HEK293 (cell line): ENCODE results near the gene LAMA5.

Experiments
- CTCF ChIA-PET: fragments of 350-600 bp; formaldehyde crosslinking; extraction: SDS; loops from one replicate; lab custom pipeline; 2021; ENCODE audit warnings: antibody characterized with exemption; lab: Yijun Ruan, JAX
- POLR2A ChIA-PET: fragments of 300-600 bp; formaldehyde crosslinking; extraction: SDS; loops from one replicate; lab custom pipeline; 2020; ENCODE audit warnings: antibody characterized with exemption, inconsistent platforms; lab: Yijun Ruan, JAX
- H3K27ac ChIP-seq: fragments of 200-500 bp; sonication (Bioruptor generic); 2 replicates; pipeline ENCODE4 v1.5.1; 2014; ENCODE audit warnings: low read depth, low read length, control low read depth, inconsistent platforms; ENCODE audit errors: extremely low read depth
- H3K36me3 ChIP-seq, 2 experiments: fragments of 200-500 bp in 1 of 2; sonication (Bioruptor generic) in 1 of 2; 1 replicate in 1 of 2; 2 replicates in 1 of 2; pipeline ENCODE4 v1.5.1; 2014 to 2017; ENCODE audit warnings: inconsistent platforms in 2 of 2, low read length in 2 of 2; ENCODE audit not compliant: control insufficient read depth in 2 of 2, insufficient read depth in 1 of 2
- H3K4me1 ChIP-seq: fragments of 200-500 bp; sonication (Bioruptor generic); 2 replicates; pipeline ENCODE4 v1.5.1; 2014; ENCODE audit warnings: mild to moderate bottlenecking, low read length, inconsistent platforms; ENCODE audit not compliant: control insufficient read depth, insufficient read depth
- H3K4me3 ChIP-seq: 2 replicates; pipeline ENCODE4 v1.5.1; 2011; ENCODE audit warnings: low read depth, mild to moderate bottlenecking, control low read depth, low read length, moderate library complexity
- H3K9me3 ChIP-seq: fragments of 200-500 bp; sonication (Bioruptor generic); 2 replicates; pipeline ENCODE4 v1.5.1; 2014; ENCODE audit warnings: low read depth, low read length, inconsistent platforms; ENCODE audit not compliant: control insufficient read depth, insufficient read depth
- FEZF1 ChIP-seq: fragments of 450-650 bp; formaldehyde crosslinking; IDR thresholded peaks from 2 replicates; pipeline ENCODE4 v1.5.1; 2016; ENCODE audit warnings: missing biosample characterization, missing genetic modification characterization
- SP7 ChIP-seq: fragments of 450-650 bp; formaldehyde crosslinking; IDR thresholded peaks from 2 replicates; pipeline ENCODE4 v1.5.1; 2016; ENCODE audit warnings: missing biosample characterization, missing genetic modification characterization
- ZBTB20 ChIP-seq: fragments of 450-650 bp; formaldehyde crosslinking; IDR thresholded peaks from 2 replicates; pipeline ENCODE4 v1.5.1; 2016; ENCODE audit warnings: missing biosample characterization, missing genetic modification characterization
- ZBTB8A ChIP-seq: fragments of 450-650 bp; formaldehyde crosslinking; IDR thresholded peaks from 2 replicates; pipeline ENCODE4 v1.5.1; 2016; ENCODE audit warnings: missing biosample characterization, missing genetic modification characterization
- ZNF324 ChIP-seq: fragments of 450-650 bp; formaldehyde crosslinking; IDR thresholded peaks from 2 replicates; pipeline ENCODE4 v1.5.1; 2016; ENCODE audit warnings: missing biosample characterization, missing genetic modification characterization
- ZNF366 ChIP-seq: fragments of 450-650 bp; formaldehyde crosslinking; conservative IDR thresholded peaks from 2 replicates; pipeline ENCODE4 v1.5.1; 2016; ENCODE audit warnings: missing biosample characterization, missing genetic modification characterization
- ZNF423 ChIP-seq: fragments of 450-650 bp; formaldehyde crosslinking; IDR thresholded peaks from 2 replicates; pipeline ENCODE4 v1.5.1; 2016; ENCODE audit warnings: missing biosample characterization, missing genetic modification characterization
- ZNF747 ChIP-seq: fragments of 450-650 bp; formaldehyde crosslinking; IDR thresholded peaks from 2 replicates; pipeline ENCODE4 v1.5.1; 2016; ENCODE audit warnings: missing biosample characterization, missing genetic modification characterization
- ZNF76 ChIP-seq: fragments of 450-650 bp; formaldehyde crosslinking; IDR thresholded peaks from 2 replicates; pipeline ENCODE4; 2016; ENCODE audit warnings: low read depth, missing biosample characterization, missing genetic modification characterization, borderline replicate concordance
- TF ChIP-seq, protein P1 (sequence below): fragments of 450-650 bp; formaldehyde crosslinking; IDR thresholded peaks from 2 replicates; pipeline ENCODE4 v1.5.1; 2016; ENCODE audit warnings: missing biosample characterization, missing genetic modification characterization
- TF ChIP-seq, protein P2 (sequence below): fragments of 450-650 bp; formaldehyde crosslinking; conservative IDR thresholded peaks from 2 replicates; pipeline ENCODE4 v1.5.1; 2016; ENCODE audit warnings: low read depth, missing biosample characterization, missing genetic modification characterization
- TF ChIP-seq, protein P3 (sequence below): fragments of 450-650 bp; formaldehyde crosslinking; optimal IDR thresholded peaks from 2 replicates; pipeline ENCODE3; 2016; ENCODE audit warnings: missing biosample characterization, mild to moderate bottlenecking, missing genetic modification characterization
- TF ChIP-seq, protein P4 (sequence below): fragments of 450-650 bp; formaldehyde crosslinking; IDR thresholded peaks from 2 replicates; pipeline ENCODE4 v1.5.1; 2016; ENCODE audit warnings: missing biosample characterization, missing genetic modification characterization
- TF ChIP-seq, protein P5 (sequence below): fragments of 450-650 bp; formaldehyde crosslinking; IDR thresholded peaks from 2 replicates; pipeline ENCODE4 v1.5.1; 2016; ENCODE audit warnings: missing biosample characterization, missing genetic modification characterization
- TF ChIP-seq, protein P6 (sequence below): fragments of 450-650 bp; formaldehyde crosslinking; IDR thresholded peaks from 2 replicates; pipeline ENCODE4 v1.5.1; 2017; ENCODE audit warnings: missing biosample characterization, mild to moderate bottlenecking, missing genetic modification characterization, moderate library complexity

Gene LAMA5

DNA sequence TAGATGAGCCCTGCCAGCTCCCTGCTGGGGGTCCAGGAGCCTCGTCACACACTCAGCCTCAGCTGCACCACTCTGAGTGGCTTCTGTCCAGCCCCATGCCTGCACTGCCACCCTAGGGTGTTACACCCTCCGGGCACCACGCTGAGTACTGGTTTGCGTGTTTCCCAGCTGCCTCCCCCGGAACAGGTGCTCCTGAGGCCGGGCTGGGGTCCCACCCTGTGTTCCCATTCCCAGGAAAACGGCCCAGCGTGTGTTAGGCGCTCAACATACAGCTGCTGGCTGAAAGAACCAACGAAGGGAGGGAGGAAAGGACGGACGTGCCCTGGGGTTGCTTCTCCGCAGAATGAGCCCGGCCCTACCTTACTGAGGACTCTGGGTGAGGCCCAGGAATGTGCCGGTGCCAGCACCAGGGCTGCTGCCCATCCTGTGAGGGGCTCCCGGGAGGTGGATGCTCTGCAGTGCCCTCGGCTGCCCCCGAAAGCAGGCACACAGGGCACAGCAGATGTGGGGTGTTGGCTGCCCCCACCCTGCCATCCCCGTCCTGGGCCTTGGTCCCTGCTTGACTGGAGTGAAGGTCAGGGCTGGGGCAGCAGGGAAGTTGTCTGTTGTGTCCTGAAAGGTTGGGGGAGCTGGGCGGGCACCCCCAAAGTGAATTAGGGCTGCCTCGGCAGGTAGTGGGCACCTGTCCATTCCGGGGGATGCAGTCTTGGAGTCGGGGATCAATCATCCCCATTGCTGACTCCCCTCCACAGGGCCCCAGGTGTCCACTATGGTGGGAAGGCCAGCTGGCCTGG is 16.3 kb downstream of the LAMA5 start:
- CTCF ChIA-PET, result interaction anchor here (0.9 to 1.4 kb wide), 3 partner anchors 12 to 32 kb away, joined by 4 to 7 read pairs (median 7); no protein-coding TSS in a partner anchor
- POLR2A ChIA-PET, result interaction anchor here (0.7 to 2.2 kb wide), 8 partner anchors 10 to 49 kb away, joined by 3 to 17 read pairs (median 6); partner anchors contain the start of genes LAMA5 and RPS21
- H3K4me1 ChIP-seq, result peaks cover 6% of the 10 kb centered on the region
- H3K36me3 ChIP-seq, result peaks cover 0 to 63% of the 10 kb centered on the region in 2 experiments; a peak in 1 of 3 replicates
- H3K27ac ChIP-seq, result no peak overlapping the region
- TF ChIP-seq ZNF747, result no peak
- TF ChIP-seq SP7 (tag by site-specific recombination), result no peak
- TF ChIP-seq, protein P1, sequence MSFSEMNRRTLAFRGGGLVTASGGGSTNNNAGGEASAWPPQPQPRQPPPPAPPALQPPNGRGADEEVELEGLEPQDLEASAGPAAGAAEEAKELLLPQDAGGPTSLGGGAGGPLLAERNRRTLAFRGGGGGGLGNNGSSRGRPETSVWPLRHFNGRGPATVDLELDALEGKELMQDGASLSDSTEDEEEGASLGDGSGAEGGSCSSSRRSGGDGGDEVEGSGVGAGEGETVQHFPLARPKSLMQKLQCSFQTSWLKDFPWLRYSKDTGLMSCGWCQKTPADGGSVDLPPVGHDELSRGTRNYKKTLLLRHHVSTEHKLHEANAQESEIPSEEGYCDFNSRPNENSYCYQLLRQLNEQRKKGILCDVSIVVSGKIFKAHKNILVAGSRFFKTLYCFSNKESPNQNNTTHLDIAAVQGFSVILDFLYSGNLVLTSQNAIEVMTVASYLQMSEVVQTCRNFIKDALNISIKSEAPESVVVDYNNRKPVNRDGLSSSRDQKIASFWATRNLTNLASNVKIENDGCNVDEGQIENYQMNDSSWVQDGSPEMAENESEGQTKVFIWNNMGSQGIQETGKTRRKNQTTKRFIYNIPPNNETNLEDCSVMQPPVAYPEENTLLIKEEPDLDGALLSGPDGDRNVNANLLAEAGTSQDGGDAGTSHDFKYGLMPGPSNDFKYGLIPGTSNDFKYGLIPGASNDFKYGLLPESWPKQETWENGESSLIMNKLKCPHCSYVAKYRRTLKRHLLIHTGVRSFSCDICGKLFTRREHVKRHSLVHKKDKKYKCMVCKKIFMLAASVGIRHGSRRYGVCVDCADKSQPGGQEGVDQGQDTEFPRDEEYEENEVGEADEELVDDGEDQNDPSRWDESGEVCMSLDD (tag by site-specific recombination), result 0 out of 2 replicates have a peak, but pooled peaks have one; percentile 0
- 0 out of 2 replicates have a peak, but pooled peaks have one; percentile 22 for TF ChIP-seq ZBTB20 (tag by site-specific recombination)
- TF ChIP-seq, protein P2, sequence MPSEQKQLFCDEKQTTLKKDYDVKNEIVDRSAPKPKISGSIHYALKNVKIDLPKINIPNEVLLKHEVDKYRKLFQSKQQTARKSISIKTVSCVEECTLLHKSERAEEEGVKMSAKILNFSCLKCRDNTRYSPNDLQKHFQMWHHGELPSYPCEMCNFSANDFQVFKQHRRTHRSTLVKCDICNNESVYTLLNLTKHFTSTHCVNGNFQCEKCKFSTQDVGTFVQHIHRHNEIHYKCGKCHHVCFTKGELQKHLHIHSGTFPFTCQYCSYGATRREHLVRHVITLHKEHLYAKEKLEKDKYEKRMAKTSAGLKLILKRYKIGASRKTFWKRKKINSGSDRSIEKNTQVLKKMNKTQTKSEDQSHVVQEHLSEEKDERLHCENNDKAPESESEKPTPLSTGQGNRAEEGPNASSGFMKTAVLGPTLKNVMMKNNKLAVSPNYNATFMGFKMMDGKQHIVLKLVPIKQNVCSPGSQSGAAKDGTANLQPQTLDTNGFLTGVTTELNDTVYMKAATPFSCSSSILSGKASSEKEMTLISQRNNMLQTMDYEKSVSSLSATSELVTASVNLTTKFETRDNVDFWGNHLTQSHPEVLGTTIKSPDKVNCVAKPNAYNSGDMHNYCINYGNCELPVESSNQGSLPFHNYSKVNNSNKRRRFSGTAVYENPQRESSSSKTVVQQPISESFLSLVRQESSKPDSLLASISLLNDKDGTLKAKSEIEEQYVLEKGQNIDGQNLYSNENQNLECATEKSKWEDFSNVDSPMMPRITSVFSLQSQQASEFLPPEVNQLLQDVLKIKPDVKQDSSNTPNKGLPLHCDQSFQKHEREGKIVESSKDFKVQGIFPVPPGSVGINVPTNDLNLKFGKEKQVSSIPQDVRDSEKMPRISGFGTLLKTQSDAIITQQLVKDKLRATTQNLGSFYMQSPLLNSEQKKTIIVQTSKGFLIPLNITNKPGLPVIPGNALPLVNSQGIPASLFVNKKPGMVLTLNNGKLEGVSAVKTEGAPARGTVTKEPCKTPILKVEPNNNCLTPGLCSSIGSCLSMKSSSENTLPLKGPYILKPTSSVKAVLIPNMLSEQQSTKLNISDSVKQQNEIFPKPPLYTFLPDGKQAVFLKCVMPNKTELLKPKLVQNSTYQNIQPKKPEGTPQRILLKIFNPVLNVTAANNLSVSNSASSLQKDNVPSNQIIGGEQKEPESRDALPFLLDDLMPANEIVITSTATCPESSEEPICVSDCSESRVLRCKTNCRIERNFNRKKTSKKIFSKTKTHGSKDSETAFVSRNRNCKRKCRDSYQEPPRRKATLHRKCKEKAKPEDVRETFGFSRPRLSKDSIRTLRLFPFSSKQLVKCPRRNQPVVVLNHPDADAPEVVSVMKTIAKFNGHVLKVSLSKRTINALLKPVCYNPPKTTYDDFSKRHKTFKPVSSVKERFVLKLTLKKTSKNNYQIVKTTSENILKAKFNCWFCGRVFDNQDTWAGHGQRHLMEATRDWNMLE (tag by site-specific recombination), result no peak
- peak; percentile 66; the same call in 1 of the 2 replicates for TF ChIP-seq ZNF423
- TF ChIP-seq ZBTB8A (tag by site-specific recombination), result 0 out of 2 replicates have a peak, but pooled peaks have one; percentile 34
- TF ChIP-seq, protein P3, sequence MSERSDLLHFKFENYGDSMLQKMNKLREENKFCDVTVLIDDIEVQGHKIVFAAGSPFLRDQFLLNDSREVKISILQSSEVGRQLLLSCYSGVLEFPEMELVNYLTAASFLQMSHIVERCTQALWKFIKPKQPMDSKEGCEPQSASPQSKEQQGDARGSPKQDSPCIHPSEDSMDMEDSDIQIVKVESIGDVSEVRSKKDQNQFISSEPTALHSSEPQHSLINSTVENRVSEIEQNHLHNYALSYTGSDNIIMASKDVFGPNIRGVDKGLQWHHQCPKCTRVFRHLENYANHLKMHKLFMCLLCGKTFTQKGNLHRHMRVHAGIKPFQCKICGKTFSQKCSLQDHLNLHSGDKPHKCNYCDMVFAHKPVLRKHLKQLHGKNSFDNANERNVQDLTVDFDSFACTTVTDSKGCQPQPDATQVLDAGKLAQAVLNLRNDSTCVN (tag by site-specific recombination), result peak; percentile 1
- H3K4me3 ChIP-seq, result no peak overlapping the region
- no peaks in the 10 kb centered on the region for H3K9me3 ChIP-seq

DNA sequence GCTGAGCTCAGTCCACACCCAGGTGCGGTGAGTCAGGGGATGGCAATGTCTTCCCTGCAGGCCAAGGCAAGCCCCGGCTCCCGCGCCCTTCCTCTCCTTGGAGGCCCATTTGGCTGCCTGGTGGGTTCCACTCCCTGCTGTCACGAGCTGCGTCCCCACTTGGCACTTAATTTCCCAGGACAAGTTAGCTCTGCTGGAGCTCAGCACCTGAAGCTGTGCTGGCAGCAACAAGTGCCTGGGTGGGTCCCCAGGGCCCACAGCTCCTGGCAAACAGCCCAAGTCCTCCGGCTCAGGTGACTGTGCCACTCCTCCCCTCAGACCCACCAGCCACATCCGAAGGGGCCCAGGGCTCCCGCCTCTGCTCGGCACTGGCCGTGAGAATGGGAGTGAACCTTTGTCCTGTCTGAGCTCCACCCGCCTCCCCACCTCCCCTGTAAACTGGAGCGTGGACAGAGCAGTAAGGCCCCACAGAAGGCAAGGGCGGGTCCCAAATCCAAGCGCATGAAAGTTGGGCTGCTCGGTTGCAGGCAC is 16.9 kb downstream of the LAMA5 start:
- no peak overlapping the region for H3K27ac ChIP-seq
- CTCF ChIA-PET, result interaction anchor here (0.8 to 1.4 kb wide), 4 partner anchors 11 to 33 kb away, joined by 3 to 7 read pairs (median 6); no protein-coding TSS in a partner anchor
- H3K36me3 ChIP-seq, result peaks cover 0 to 67% of the 10 kb centered on the region in 2 experiments; a peak in 2 of 3 replicates
- TF ChIP-seq ZNF324 (no peak), FEZF1 (tag by site-specific recombination) (0 out of 2 replicates have a peak, but pooled peaks have one; percentile 9), ZNF76 (tag by site-specific recombination) (0 out of 2 replicates have a peak, but pooled peaks have one; percentile 11), SP7 (tag by site-specific recombination) (peak; percentile 40; the same call in 1 of the 2 replicates), ZNF366 (0 out of 2 replicates have a peak, but pooled peaks have one; percentile 18)
- TF ChIP-seq, protein P4, sequence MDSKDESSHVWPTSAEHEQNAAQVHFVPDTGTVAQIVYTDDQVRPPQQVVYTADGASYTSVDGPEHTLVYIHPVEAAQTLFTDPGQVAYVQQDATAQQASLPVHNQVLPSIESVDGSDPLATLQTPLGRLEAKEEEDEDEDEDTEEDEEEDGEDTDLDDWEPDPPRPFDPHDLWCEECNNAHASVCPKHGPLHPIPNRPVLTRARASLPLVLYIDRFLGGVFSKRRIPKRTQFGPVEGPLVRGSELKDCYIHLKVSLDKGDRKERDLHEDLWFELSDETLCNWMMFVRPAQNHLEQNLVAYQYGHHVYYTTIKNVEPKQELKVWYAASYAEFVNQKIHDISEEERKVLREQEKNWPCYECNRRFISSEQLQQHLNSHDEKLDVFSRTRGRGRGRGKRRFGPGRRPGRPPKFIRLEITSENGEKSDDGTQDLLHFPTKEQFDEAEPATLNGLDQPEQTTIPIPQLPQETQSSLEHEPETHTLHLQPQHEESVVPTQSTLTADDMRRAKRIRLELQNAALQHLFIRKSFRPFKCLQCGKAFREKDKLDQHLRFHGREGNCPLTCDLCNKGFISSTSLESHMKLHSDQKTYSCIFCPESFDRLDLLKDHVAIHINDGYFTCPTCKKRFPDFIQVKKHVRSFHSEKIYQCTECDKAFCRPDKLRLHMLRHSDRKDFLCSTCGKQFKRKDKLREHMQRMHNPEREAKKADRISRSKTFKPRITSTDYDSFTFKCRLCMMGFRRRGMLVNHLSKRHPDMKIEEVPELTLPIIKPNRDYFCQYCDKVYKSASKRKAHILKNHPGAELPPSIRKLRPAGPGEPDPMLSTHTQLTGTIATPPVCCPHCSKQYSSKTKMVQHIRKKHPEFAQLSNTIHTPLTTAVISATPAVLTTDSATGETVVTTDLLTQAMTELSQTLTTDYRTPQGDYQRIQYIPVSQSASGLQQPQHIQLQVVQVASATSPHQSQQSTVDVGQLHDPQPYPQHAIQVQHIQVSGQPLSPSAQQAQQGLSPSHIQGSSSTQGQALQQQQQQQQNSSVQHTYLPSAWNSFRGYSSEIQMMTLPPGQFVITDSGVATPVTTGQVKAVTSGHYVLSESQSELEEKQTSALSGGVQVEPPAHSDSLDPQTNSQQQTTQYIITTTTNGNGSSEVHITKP (tag by site-specific recombination), result 0 out of 2 replicates have a peak, but pooled peaks have one; percentile 33
- TF ChIP-seq, protein P5, sequence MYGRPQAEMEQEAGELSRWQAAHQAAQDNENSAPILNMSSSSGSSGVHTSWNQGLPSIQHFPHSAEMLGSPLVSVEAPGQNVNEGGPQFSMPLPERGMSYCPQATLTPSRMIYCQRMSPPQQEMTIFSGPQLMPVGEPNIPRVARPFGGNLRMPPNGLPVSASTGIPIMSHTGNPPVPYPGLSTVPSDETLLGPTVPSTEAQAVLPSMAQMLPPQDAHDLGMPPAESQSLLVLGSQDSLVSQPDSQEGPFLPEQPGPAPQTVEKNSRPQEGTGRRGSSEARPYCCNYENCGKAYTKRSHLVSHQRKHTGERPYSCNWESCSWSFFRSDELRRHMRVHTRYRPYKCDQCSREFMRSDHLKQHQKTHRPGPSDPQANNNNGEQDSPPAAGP, result peak; percentile 95
- TF ChIP-seq, protein P6, sequence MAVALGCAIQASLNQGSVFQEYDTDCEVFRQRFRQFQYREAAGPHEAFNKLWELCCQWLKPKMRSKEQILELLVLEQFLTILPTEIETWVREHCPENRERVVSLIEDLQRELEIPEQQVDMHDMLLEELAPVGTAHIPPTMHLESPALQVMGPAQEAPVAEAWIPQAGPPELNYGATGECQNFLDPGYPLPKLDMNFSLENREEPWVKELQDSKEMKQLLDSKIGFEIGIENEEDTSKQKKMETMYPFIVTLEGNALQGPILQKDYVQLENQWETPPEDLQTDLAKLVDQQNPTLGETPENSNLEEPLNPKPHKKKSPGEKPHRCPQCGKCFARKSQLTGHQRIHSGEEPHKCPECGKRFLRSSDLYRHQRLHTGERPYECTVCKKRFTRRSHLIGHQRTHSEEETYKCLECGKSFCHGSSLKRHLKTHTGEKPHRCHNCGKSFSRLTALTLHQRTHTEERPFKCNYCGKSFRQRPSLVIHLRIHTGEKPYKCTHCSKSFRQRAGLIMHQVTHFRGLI (tag by site-specific recombination), result peak; percentile 55; the same call in 1 of the 2 replicates

More for the DNA sequence above, 16.9 kb downstream of the LAMA5 start:
- no peak overlapping the region for H3K4me3 ChIP-seq
- POLR2A ChIA-PET, result interaction anchor here (0.7 to 2.2 kb wide), 8 partner anchors 11 to 48 kb away, joined by 3 to 17 read pairs (median 6); partner anchors contain the start of genes LAMA5 and RPS21
- no peaks in the 10 kb centered on the region for H3K9me3 ChIP-seq
- peaks cover 5% of the 10 kb centered on the region for H3K4me1 ChIP-seq
